Cardiac muscle cell (in vitro differentiated cells and primary cell): Measurements from ENCODE around the gene SV2C. TPM values are rescaled to one million over a fixed set of nuclear protein-coding genes. Genes with fewer than 3 reads are reported as not detected.

ENCODE experiments used
- DNase-seq, 2 donors: peaks; one replicate each; pipeline versions ENCODE4 v3.0.0 to v3.0.0-alpha.2; 2010 to 2017; ENCODE audit warnings: low read depth in 1 of 2, low spot score in 1 of 2
- H3K27ac ChIP-seq: fragments of 200-600 bp; sonication (generic); 2 replicates; pipeline ENCODE4 v1.5.1; 2016
- H3K27me3 ChIP-seq: fragments of 200-600 bp; sonication (generic); 2 replicates; pipeline ENCODE4 v1.6.0; 2016; ENCODE audit warnings: control low read depth
- H3K36me3 ChIP-seq: fragments of 200-600 bp; sonication (generic); 2 replicates; pipeline ENCODE4 v1.5.1; 2016; ENCODE audit warnings: control low read depth
- H3K4me1 ChIP-seq: fragments of 200-600 bp; sonication (generic); 2 replicates; pipeline ENCODE4 v1.8.1; 2017; ENCODE audit warnings: low read depth, mild to moderate bottlenecking, mixed run types
- H3K4me3 ChIP-seq: fragments of 200-600 bp; sonication (generic); 2 replicates; pipeline ENCODE4 v1.5.1; 2016; ENCODE audit warnings: mild to moderate bottlenecking
- H3K9me3 ChIP-seq: fragments of 200-600 bp; sonication (generic); 2 replicates; pipeline ENCODE4 v1.5.1; 2017; ENCODE audit warnings: low read depth, mild to moderate bottlenecking, control low read depth
- polyA plus RNA-seq: library from polyadenylated mRNA; unstranded; fragments of >200 nt; fragmentation: Nextera tagmentation; extraction: Ambion mirVana; gene quantifications from 2 replicates; pipeline ENCODE4 v1.2.1, GENCODE V29; 2016
- total RNA-seq: library from RNA; depleted of rRNA; stranded (reverse); fragments of >200 nt; gene quantifications from 2 replicates; pipeline ENCODE4 v1.2.3, GENCODE V29; 2016
- TF ChIP-seq, protein P1 (sequence below): IDR thresholded peaks from 2 replicates; pipeline ENCODE4 v1.5.1; 2012; ENCODE audit warnings: low read depth, mild to moderate bottlenecking, low read length

The SV2C gene
- total and polyA plus RNA-seq, 2 experiments from 2014 or later, result 0.13 to 0.24 TPM

- H3K4me1 ChIP-seq, result no peaks in the 10 kb centered on the region
- no peaks in the 10 kb centered on the region for H3K27me3 ChIP-seq
- no peak overlapping the region for H3K4me3 ChIP-seq
- TF ChIP-seq, protein P1, sequence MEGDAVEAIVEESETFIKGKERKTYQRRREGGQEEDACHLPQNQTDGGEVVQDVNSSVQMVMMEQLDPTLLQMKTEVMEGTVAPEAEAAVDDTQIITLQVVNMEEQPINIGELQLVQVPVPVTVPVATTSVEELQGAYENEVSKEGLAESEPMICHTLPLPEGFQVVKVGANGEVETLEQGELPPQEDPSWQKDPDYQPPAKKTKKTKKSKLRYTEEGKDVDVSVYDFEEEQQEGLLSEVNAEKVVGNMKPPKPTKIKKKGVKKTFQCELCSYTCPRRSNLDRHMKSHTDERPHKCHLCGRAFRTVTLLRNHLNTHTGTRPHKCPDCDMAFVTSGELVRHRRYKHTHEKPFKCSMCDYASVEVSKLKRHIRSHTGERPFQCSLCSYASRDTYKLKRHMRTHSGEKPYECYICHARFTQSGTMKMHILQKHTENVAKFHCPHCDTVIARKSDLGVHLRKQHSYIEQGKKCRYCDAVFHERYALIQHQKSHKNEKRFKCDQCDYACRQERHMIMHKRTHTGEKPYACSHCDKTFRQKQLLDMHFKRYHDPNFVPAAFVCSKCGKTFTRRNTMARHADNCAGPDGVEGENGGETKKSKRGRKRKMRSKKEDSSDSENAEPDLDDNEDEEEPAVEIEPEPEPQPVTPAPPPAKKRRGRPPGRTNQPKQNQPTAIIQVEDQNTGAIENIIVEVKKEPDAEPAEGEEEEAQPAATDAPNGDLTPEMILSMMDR, result peak; percentile 78
- H3K27ac ChIP-seq, result no peak overlapping the region
- peak; percentile 56 to 62 for DNase-seq
- H3K36me3 ChIP-seq, result no peaks in the 10 kb centered on the region
- H3K9me3 ChIP-seq, result no peaks in the 10 kb centered on the region
Observed at GRCh38 chr5:76175051-76175666, 92.0 kb downstream of the SV2C start.

DNA sequence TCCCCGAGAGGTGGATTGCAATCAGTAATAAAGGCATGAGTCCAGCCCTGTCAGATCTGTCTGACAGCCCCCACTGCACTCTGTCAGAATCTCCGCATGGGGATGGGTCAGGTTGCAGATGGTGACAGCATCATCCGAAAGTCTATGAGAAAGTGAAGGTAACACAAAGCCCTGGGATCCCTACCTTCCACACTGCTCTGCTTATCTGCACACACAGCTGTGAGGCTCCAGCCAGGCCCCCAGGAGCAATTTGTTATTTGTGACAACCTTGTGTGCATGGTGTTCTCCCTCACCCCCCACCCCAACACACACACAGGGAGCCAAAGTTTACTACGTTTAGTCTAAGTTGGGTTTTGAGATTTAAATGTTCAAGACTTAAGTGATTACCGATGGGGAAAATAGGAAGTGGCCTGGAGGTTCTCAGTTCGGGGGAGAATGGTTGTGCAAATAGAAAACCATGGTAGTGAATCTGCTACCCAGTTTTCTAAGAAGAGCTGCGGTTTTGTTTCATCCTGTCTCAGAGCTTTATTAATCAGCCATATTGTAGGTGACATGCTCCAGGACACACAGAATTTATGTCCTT lies 92.7 kb downstream of the SV2C start:
- H3K27ac ChIP-seq, result no peak overlapping the region
- no peaks in the 10 kb centered on the region for H3K9me3 ChIP-seq
- no peak overlapping the region for H3K4me3 ChIP-seq
- no peaks in the 10 kb centered on the region for H3K36me3 ChIP-seq
- no peaks in the 10 kb centered on the region for H3K27me3 ChIP-seq
- peak in 1 of 2 donors; percentile 3 for DNase-seq
- TF ChIP-seq, protein P1, result no peak
- no peaks in the 10 kb centered on the region for H3K4me1 ChIP-seq

DNA sequence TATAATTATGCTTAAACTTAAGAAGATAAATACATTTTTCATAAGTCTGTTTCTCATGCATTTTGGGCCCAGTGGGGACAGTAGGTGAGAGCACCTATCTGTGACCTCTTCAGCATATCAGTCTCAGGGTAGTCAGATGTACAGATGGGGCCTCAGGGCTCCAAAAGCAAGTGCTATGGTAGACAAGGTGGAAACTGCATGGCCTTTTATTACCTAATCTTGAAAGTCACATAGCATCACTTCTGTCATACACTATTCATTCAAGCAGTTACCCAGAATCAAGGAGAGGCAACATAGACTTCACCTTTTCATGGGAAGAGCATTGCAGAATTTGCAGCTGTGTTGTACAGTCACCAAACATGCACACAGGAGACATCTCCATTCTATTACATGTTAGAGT lies 94.8 kb downstream of the SV2C start:
- Histone ChIP-seq H3K4me3 (no peak overlapping the region), H3K4me1 (no peaks in the 10 kb centered on the region), H3K27ac (no peak overlapping the region), H3K27me3 (no peaks in the 10 kb centered on the region), H3K9me3 (no peaks in the 10 kb centered on the region), H3K36me3 (no peaks in the 10 kb centered on the region)
- TF ChIP-seq, protein P1, result no peak
- DNase-seq, result no peak

DNA sequence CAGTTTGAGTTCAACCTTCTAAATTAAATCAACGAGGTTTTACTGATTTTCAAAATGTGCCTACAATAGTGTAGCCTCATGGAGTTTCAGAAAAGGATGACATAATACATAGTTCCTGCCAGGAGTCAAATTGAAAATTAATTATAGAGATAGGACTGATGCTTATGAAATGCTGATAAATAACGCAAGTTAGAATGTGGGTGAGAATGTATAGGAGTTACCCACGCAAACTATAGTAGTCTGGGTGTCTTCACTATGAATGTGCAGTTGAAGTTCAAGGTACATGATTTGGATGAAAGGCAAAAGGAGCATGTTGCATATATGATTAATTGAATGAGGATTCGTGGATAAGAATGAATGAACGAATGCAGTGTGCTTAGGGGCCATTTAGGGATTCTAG lies 95.7 kb downstream of the SV2C start:
- Histone ChIP-seq H3K9me3 (no peaks in the 10 kb centered on the region), H3K4me3 (no peak overlapping the region), H3K36me3 (no peaks in the 10 kb centered on the region), H3K27ac (no peak overlapping the region), H3K27me3 (no peaks in the 10 kb centered on the region), H3K4me1 (no peaks in the 10 kb centered on the region)
- TF ChIP-seq, protein P1, result no peak
- DNase-seq, result no peak

DNA sequence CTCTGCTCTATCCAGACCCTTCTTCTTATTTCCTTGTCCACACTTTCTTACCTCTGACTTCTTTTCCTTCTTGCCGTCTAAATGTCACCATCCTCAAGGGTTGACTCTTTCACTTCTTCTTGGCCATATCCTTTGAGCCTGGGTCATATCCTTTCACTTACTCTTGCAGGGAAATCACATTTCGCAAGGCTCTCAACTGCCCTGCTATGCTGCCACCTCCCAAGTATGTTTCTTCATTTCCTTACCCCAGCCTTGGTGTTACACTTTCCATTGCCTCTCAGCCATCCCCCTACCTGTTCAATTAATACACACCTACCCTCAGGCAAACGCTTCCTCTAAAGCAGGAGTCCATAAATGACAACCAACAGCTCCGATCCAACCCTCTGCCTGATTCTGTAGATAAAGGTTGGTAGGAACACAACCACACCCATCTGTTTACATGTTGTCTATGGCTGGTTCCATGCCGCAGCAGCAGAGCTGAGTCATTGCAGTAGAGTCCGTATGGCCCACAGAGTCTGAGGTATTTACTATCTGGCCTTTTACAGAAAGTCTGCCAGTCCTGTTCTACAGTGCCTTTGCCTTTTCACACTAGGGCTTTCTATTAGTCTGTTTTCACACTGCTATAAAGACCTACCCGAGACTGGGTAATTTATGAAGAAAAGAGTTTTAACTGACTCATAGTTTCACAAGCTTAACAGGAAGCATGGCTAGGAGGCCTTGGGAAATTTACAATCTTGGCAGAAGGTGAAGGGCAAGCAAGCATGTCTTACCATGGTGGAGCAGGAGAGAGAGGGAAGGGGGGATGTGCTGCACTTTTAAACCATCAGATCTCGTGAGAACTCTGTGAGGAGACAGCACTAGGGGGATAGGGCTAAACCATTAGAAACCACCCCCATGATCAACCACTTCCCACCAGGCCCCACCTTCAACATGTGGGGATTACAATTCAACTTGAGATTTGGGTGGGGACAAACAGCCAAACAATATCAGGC lies 97.9 kb downstream of the SV2C start:
- H3K36me3 ChIP-seq, result no peaks in the 10 kb centered on the region
- H3K9me3 ChIP-seq, result no peaks in the 10 kb centered on the region
- no peak overlapping the region for H3K4me3 ChIP-seq
- H3K4me1 ChIP-seq, result no peaks in the 10 kb centered on the region
- no peak for DNase-seq
- no peak overlapping the region for H3K27ac ChIP-seq
- no peaks in the 10 kb centered on the region for H3K27me3 ChIP-seq
- TF ChIP-seq, protein P1, result no peak
